ENCODE data around the gene GPER1.

The GPER1 gene

GRCh38 chr7:1095621-1096155 is 7.8 kb downstream of the GPER1 start:
- H3K4me3 ChIP-seq (ENCODE audit: low read length), result no peak overlapping the region
- H3K9ac ChIP-seq (ENCODE audit: low read depth, low read length), result no peak overlapping the region
- H3K9me3 ChIP-seq (ENCODE audit: insufficient read depth, low read depth, low read length), result no peaks in the 10 kb centered on the region
- peaks cover 9% of the 10 kb centered on the region for H3K36me3 ChIP-seq (ENCODE audit: insufficient read depth, low read depth, low read length)
- H3K4me1 ChIP-seq (ENCODE audit: insufficient read depth, low read length), result no peaks in the 10 kb centered on the region
- no peaks in the 10 kb centered on the region for H3K27me3 ChIP-seq (ENCODE audit: insufficient read depth, low read length)
- H3K27ac ChIP-seq (ENCODE audit: low read length), result no peak overlapping the region

- Histone ChIP-seq H3K9ac (ENCODE audit: low read depth, low read length) (no peak overlapping the region), H3K4me1 (ENCODE audit: insufficient read depth, low read length) (no peaks in the 10 kb centered on the region), H3K27me3 (ENCODE audit: insufficient read depth, low read length) (no peaks in the 10 kb centered on the region)
Observed at GRCh38 chr7:1096156-1097119, 8.5 kb downstream of the GPER1 start.

GRCh38 chr7:1097120-1097504 is 9.2 kb downstream of the GPER1 start:
- peaks cover 9% of the 10 kb centered on the region for H3K36me3 ChIP-seq (ENCODE audit: insufficient read depth, low read depth, low read length)
- no peaks in the 10 kb centered on the region for H3K9me3 ChIP-seq (ENCODE audit: insufficient read depth, low read depth, low read length)
- no peaks in the 10 kb centered on the region for H3K4me1 ChIP-seq (ENCODE audit: insufficient read depth, low read length)
- no peak overlapping the region for H3K9ac ChIP-seq (ENCODE audit: low read depth, low read length)
- H3K4me3 ChIP-seq (ENCODE audit: low read length), result no peak overlapping the region
- no peaks in the 10 kb centered on the region for H3K27me3 ChIP-seq (ENCODE audit: insufficient read depth, low read length)
- no peak overlapping the region for H3K27ac ChIP-seq (ENCODE audit: low read length)

More at GRCh38 chr7:1096156-1097119, 8.5 kb downstream of the GPER1 start:
- Histone ChIP-seq H3K9me3 (ENCODE audit: insufficient read depth, low read depth, low read length) (no peaks in the 10 kb centered on the region), H3K27ac (ENCODE audit: low read length) (no peak overlapping the region), H3K36me3 (ENCODE audit: insufficient read depth, low read depth, low read length) (peaks cover 9% of the 10 kb centered on the region), H3K4me3 (ENCODE audit: low read length) (no peak overlapping the region)

- peaks cover 9% of the 10 kb centered on the region for H3K36me3 ChIP-seq (ENCODE audit: insufficient read depth, low read depth, low read length)
Observed at GRCh38 chr7:1098243-1099153, 10.6 kb downstream of the GPER1 start.

GRCh38 chr7:1099154-1099542 is 11.2 kb downstream of the GPER1 start:
- H3K36me3 ChIP-seq (ENCODE audit: insufficient read depth, low read depth, low read length), result peaks cover 9% of the 10 kb centered on the region
- no peak overlapping the region for H3K4me3 ChIP-seq (ENCODE audit: low read length)
- H3K9me3 ChIP-seq (ENCODE audit: insufficient read depth, low read depth, low read length), result no peaks in the 10 kb centered on the region
- no peak overlapping the region for H3K9ac ChIP-seq (ENCODE audit: low read depth, low read length)
- H3K27me3 ChIP-seq (ENCODE audit: insufficient read depth, low read length), result no peaks in the 10 kb centered on the region
- no peaks in the 10 kb centered on the region for H3K4me1 ChIP-seq (ENCODE audit: insufficient read depth, low read length)
- no peak overlapping the region for H3K27ac ChIP-seq (ENCODE audit: low read length)

More at GRCh38 chr7:1098243-1099153, 10.6 kb downstream of the GPER1 start:
- Histone ChIP-seq H3K4me3 (ENCODE audit: low read length) (no peak overlapping the region), H3K9me3 (ENCODE audit: insufficient read depth, low read depth, low read length) (no peaks in the 10 kb centered on the region), H3K27ac (ENCODE audit: low read length) (no peak overlapping the region), H3K9ac (ENCODE audit: low read depth, low read length) (no peak overlapping the region), H3K27me3 (ENCODE audit: insufficient read depth, low read length) (no peaks in the 10 kb centered on the region), H3K4me1 (ENCODE audit: insufficient read depth, low read length) (no peaks in the 10 kb centered on the region)

- H3K27me3 ChIP-seq (ENCODE audit: insufficient read depth, low read length), result no peaks in the 10 kb centered on the region
- no peak overlapping the region for H3K27ac ChIP-seq (ENCODE audit: low read length)
- H3K4me3 ChIP-seq (ENCODE audit: low read length), result no peak overlapping the region
- peaks cover 9% of the 10 kb centered on the region for H3K36me3 ChIP-seq (ENCODE audit: insufficient read depth, low read depth, low read length)
- H3K9ac ChIP-seq (ENCODE audit: low read depth, low read length), result no peak overlapping the region
- no peaks in the 10 kb centered on the region for H3K9me3 ChIP-seq (ENCODE audit: insufficient read depth, low read depth, low read length)
- no peaks in the 10 kb centered on the region for H3K4me1 ChIP-seq (ENCODE audit: insufficient read depth, low read length)
Observed at GRCh38 chr7:1099637-1100036, 11.7 kb downstream of the GPER1 start.

- peaks cover 9% of the 10 kb centered on the region for H3K36me3 ChIP-seq (ENCODE audit: insufficient read depth, low read depth, low read length)
- H3K9ac ChIP-seq (ENCODE audit: low read depth, low read length), result no peak overlapping the region
- no peak overlapping the region for H3K27ac ChIP-seq (ENCODE audit: low read length)
- H3K9me3 ChIP-seq (ENCODE audit: insufficient read depth, low read depth, low read length), result no peaks in the 10 kb centered on the region
- H3K4me3 ChIP-seq (ENCODE audit: low read length), result no peak overlapping the region
- no peaks in the 10 kb centered on the region for H3K27me3 ChIP-seq (ENCODE audit: insufficient read depth, low read length)
- no peaks in the 10 kb centered on the region for H3K4me1 ChIP-seq (ENCODE audit: insufficient read depth, low read length)
Observed at GRCh38 chr7:1100386-1100785, 12.5 kb downstream of the GPER1 start.

- Histone ChIP-seq H3K36me3 (ENCODE audit: insufficient read depth, low read depth, low read length) (peaks cover 9% of the 10 kb centered on the region), H3K27me3 (ENCODE audit: insufficient read depth, low read length) (no peaks in the 10 kb centered on the region), H3K4me3 (ENCODE audit: low read length) (no peak overlapping the region), H3K27ac (ENCODE audit: low read length) (no peak overlapping the region), H3K9ac (ENCODE audit: low read depth, low read length) (no peak overlapping the region), H3K4me1 (ENCODE audit: insufficient read depth, low read length) (no peaks in the 10 kb centered on the region), H3K9me3 (ENCODE audit: insufficient read depth, low read depth, low read length) (no peaks in the 10 kb centered on the region)
Observed at GRCh38 chr7:1100834-1101562, 13.1 kb downstream of the GPER1 start.

GRCh38 chr7:1101563-1102431 is 13.9 kb downstream of the GPER1 start:
- no peak overlapping the region for H3K9ac ChIP-seq (ENCODE audit: low read depth, low read length)
- no peak overlapping the region for H3K27ac ChIP-seq (ENCODE audit: low read length)
- H3K9me3 ChIP-seq (ENCODE audit: insufficient read depth, low read depth, low read length), result no peaks in the 10 kb centered on the region
- no peak overlapping the region for H3K4me3 ChIP-seq (ENCODE audit: low read length)
- peaks cover 9% of the 10 kb centered on the region for H3K36me3 ChIP-seq (ENCODE audit: insufficient read depth, low read depth, low read length)
- H3K27me3 ChIP-seq (ENCODE audit: insufficient read depth, low read length), result no peaks in the 10 kb centered on the region
- H3K4me1 ChIP-seq (ENCODE audit: insufficient read depth, low read length), result no peaks in the 10 kb centered on the region

GRCh38 chr7:1103009-1103788 is 15.3 kb downstream of the GPER1 start:
- Histone ChIP-seq H3K9ac (ENCODE audit: low read depth, low read length) (no peak overlapping the region), H3K27me3 (ENCODE audit: insufficient read depth, low read length) (no peaks in the 10 kb centered on the region), H3K27ac (ENCODE audit: low read length) (no peak overlapping the region), H3K36me3 (ENCODE audit: insufficient read depth, low read depth, low read length) (peaks cover 7% of the 10 kb centered on the region), H3K4me1 (ENCODE audit: insufficient read depth, low read length) (no peaks in the 10 kb centered on the region), H3K4me3 (ENCODE audit: low read length) (no peak overlapping the region), H3K9me3 (ENCODE audit: insufficient read depth, low read depth, low read length) (no peaks in the 10 kb centered on the region)

All from iPS-20b (cell line).